ENCODE measurements around the gene PNLDC1. TPM values are rescaled to one million over a fixed set of nuclear protein-coding genes. Genes with fewer than 3 reads are reported as not detected.

PNLDC1 gene
- total RNA-seq, 4 donors from 2014 or later = not detected

GRCh38 chr6:159852877-159853276 lies 52.8 kb downstream of the PNLDC1 start:
- no peaks in the 10 kb centered on the region for H3K27me3 ChIP-seq
- ATAC-seq (no peak), DNase-seq (no peak)
- H3K36me3 ChIP-seq = no peaks in the 10 kb centered on the region
- TF ChIP-seq POLR2A (IDR thresholded peaks at IDR 0.05) = no peak
- TF ChIP-seq, protein P1, sequence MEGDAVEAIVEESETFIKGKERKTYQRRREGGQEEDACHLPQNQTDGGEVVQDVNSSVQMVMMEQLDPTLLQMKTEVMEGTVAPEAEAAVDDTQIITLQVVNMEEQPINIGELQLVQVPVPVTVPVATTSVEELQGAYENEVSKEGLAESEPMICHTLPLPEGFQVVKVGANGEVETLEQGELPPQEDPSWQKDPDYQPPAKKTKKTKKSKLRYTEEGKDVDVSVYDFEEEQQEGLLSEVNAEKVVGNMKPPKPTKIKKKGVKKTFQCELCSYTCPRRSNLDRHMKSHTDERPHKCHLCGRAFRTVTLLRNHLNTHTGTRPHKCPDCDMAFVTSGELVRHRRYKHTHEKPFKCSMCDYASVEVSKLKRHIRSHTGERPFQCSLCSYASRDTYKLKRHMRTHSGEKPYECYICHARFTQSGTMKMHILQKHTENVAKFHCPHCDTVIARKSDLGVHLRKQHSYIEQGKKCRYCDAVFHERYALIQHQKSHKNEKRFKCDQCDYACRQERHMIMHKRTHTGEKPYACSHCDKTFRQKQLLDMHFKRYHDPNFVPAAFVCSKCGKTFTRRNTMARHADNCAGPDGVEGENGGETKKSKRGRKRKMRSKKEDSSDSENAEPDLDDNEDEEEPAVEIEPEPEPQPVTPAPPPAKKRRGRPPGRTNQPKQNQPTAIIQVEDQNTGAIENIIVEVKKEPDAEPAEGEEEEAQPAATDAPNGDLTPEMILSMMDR (IDR thresholded peaks at IDR 0.05 in 4 of 5, conservative IDR thresholded peaks at IDR 0.05 in 1 of 5) = no peak
- intact Hi-C loops (cut with DNase I; ENCODE audit: low total_unique reads) (no loop called here), in situ Hi-C loops (cut with MboI; ENCODE audit: low sequenced_read_pairs in 4 of 4) (loop anchor here in 3 of 4 donors (25.0 kb wide), 3 partner anchors 184 to 609 kb away; no protein-coding TSS in a partner anchor)
- no peaks in the 10 kb centered on the region for H3K4me1 ChIP-seq
- no peak overlapping the region for H3K27ac ChIP-seq
- H3K9me3 ChIP-seq = no peaks in the 10 kb centered on the region
- no peak overlapping the region for H3K4me3 ChIP-seq

- Histone ChIP-seq H3K27ac (no peak overlapping the region), H3K36me3 (no peaks in the 10 kb centered on the region), H3K9me3 (no peaks in the 10 kb centered on the region), H3K4me3 (no peak overlapping the region), H3K4me1 (no peaks in the 10 kb centered on the region), H3K27me3 (no peaks in the 10 kb centered on the region)
- in situ Hi-C loops (cut with MboI; ENCODE audit: low sequenced_read_pairs in 4 of 4) = loop anchor here in 3 of 4 donors (25.0 kb wide), 3 partner anchors 184 to 609 kb away; no protein-coding TSS in a partner anchor
- no peak for DNase-seq
- no peak for ATAC-seq
- intact Hi-C loops (cut with DNase I; ENCODE audit: low total_unique reads) = no loop called here
- no peak for TF ChIP-seq POLR2A (IDR thresholded peaks at IDR 0.05)
- TF ChIP-seq, protein P1 (IDR thresholded peaks at IDR 0.05 in 4 of 5, conservative IDR thresholded peaks at IDR 0.05 in 1 of 5) = no peak
Observed at GRCh38 chr6:159853754-159854153, 53.7 kb downstream of the PNLDC1 start.

GRCh38 chr6:159854959-159855358 lies 54.9 kb downstream of the PNLDC1 start:
- intact Hi-C loops (cut with DNase I; ENCODE audit: low total_unique reads) = no loop called here
- H3K27me3 ChIP-seq = no peaks in the 10 kb centered on the region
- H3K36me3 ChIP-seq = no peaks in the 10 kb centered on the region
- H3K4me3 ChIP-seq = no peak overlapping the region
- H3K9me3 ChIP-seq = no peaks in the 10 kb centered on the region
- no peak for ATAC-seq
- DNase-seq = no peak
- TF ChIP-seq POLR2A (IDR thresholded peaks at IDR 0.05) = no peak
- TF ChIP-seq, protein P1 (IDR thresholded peaks at IDR 0.05 in 4 of 5, conservative IDR thresholded peaks at IDR 0.05 in 1 of 5) = no peak
- H3K27ac ChIP-seq = no peak overlapping the region
- H3K4me1 ChIP-seq = no peaks in the 10 kb centered on the region
- in situ Hi-C loops (cut with MboI; ENCODE audit: low sequenced_read_pairs in 4 of 4) = loop anchor here in 3 of 4 donors (25.0 kb wide), 3 partner anchors 182 to 607 kb away; no protein-coding TSS in a partner anchor

DNA sequence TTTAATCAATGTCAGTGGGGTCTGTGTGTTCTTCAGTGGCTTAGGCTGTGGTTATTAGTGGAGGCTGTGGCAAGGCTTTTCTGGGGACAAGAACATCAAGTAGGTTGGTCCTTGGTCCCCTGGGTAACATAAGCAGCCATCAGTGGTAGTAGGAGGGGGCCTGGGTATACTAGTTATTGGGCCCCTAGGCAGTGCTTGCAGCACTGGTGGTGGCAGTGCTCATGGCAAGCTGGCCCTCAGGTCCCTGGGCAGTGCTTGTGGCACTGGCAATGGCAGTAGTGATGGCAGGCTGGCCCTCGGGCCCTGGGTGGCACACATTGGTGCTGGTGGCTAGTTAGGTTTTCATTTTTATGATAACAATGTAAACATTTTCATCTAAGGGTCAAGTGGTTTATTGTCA lies 58.2 kb downstream of the PNLDC1 start:
- in situ Hi-C loops (cut with MboI; ENCODE audit: low sequenced_read_pairs in 4 of 4) (loop anchor here in 3 of 4 donors (25.0 kb wide), 3 partner anchors 179 to 604 kb away; no protein-coding TSS in a partner anchor), intact Hi-C loops (cut with DNase I; ENCODE audit: low total_unique reads) (no loop called here)
- TF ChIP-seq, protein P1 (IDR thresholded peaks at IDR 0.05 in 4 of 5, conservative IDR thresholded peaks at IDR 0.05 in 1 of 5) = no peak
- no peak for TF ChIP-seq POLR2A (IDR thresholded peaks at IDR 0.05)
- Histone ChIP-seq H3K27me3 (no peaks in the 10 kb centered on the region), H3K27ac (no peak overlapping the region), H3K9me3 (no peaks in the 10 kb centered on the region), H3K4me3 (no peak overlapping the region), H3K4me1 (no peaks in the 10 kb centered on the region), H3K36me3 (no peaks in the 10 kb centered on the region)
- ATAC-seq = no peak
- DNase-seq = no peak

DNA sequence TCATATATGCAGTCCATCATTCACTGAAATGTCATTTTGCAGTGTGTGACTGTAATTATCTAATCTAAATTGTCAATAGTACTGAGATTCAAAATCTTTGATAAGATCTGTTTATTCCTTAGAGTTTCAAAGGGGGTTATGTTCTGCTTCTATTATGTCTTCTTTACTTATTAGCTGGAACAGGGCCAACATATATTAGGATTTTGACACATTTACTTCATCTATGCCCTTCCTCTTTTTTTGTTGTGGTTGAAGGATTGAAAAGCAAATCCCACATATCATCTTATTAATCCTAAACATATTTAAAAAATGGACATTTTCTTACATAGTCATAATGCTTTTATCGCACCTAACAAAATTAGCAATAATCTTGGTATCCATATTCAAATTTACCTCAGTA lies 60.4 kb downstream of the PNLDC1 start:
- TF ChIP-seq POLR2A (IDR thresholded peaks at IDR 0.05) = no peak
- TF ChIP-seq, protein P1 (IDR thresholded peaks at IDR 0.05 in 4 of 5, conservative IDR thresholded peaks at IDR 0.05 in 1 of 5) = no peak
- no peak for DNase-seq
- in situ Hi-C loops (cut with MboI; ENCODE audit: low sequenced_read_pairs in 4 of 4) (loop anchor here (10.0 to 25.0 kb wide), 5 partner anchors 74 to 602 kb away; no protein-coding TSS in a partner anchor), intact Hi-C loops (cut with DNase I; ENCODE audit: low total_unique reads) (loop anchor here (10.0 kb wide), 1 partner anchor 224 kb away; no protein-coding TSS in a partner anchor)
- no peaks in the 10 kb centered on the region for H3K36me3 ChIP-seq
- ATAC-seq = no peak
- H3K4me3 ChIP-seq = no peak overlapping the region
- no peaks in the 10 kb centered on the region for H3K27me3 ChIP-seq
- H3K27ac ChIP-seq = no peak overlapping the region
- no peaks in the 10 kb centered on the region for H3K9me3 ChIP-seq
- H3K4me1 ChIP-seq = peaks cover 0 to 3% of the 10 kb centered on the region in 2 donors
